ENCODE data around the gene ANGPTL7.

Gene ANGPTL7

DNA sequence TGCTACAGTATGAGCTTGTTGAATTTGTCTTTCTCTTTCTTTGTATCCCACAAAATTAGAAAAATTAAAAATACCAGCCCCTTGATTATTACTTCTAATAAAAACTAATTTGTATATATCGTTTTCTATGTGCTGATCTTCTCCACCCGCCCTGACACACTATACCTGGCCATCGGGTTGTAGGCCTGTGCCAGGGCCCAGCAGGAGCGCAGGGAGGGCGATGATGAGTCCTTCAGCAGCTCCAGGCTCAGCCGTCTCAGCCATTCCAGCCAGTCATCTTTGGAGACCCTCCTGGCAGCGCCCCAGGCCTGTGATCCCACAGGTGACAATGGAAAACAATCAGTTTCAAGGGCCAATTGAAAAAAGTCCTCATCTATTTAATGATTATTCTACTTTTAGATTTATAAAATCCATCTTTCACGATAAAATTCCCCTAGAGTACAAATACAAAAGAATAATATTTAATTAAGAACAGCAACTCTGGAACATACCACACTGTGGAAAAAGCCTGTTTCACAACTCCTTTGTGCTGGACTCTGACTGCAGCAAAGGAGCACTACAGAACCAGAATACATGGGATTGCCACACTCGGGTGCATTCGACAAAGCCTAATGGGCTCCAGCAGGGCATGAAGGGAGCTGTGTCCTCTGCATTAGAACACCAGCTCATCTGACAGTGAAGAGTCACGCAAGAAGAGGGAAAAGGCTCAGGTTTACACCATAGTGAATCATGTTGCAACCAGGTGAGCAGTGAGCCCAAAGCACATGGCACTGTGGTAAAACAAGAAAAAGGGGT lies 15.4 kb downstream of the ANGPTL7 start:
- H3K4me1 ChIP-seq (ENCODE audit: control insufficient read depth, insufficient read depth, low read length) = no peaks in the 10 kb centered on the region
- H3K27ac ChIP-seq (ENCODE audit: low read depth, low read length) = no peak overlapping the region
- no peaks in the 10 kb centered on the region for H3K9me3 ChIP-seq (ENCODE audit: control insufficient read depth, insufficient read depth, low read length)
- H3K36me3 ChIP-seq (ENCODE audit: control insufficient read depth, insufficient read depth, low read length) = peaks cover 87% of the 10 kb centered on the region
- H3K9ac ChIP-seq (ENCODE audit: low read depth, low read length) = no peak overlapping the region
- H3K27me3 ChIP-seq (ENCODE audit: control insufficient read depth, insufficient read depth, low read length) = no peaks in the 10 kb centered on the region
- no peak overlapping the region for H3K4me3 ChIP-seq (ENCODE audit: low read depth, low read length)

DNA sequence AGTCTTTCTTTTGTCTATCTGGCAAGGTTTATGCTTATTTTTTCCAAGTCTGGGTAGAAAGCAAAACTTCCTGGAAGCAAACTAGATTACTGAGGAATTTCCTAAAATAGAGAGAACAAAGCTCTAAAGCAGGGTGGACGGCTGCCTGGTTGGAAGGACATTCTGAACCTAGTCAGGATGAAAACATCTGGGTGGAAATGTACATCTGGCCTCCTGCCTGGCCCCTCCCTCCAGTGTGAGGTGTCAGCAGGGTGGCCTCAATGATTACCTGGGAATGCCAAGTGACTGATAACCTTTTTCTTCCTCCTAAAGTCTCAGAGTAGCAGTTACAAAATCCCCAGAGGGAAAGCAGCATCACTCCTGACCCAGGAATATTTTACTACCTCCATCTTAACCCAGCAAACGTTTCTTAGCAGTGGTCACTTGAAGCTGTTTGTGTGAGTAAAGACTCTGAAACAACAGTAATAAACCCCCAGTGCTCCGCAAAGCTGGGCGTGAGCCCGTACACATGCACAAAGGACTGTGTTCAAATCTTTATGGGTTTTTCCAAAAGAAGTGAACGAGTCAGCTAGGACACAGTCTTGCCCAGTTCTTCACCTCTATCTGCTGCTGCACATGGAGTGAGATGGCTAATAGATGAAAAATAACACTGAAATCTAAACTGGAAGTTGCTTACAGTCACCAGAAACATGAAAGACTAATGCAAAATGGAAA lies 18.9 kb downstream of the ANGPTL7 start:
- Histone ChIP-seq H3K9ac (ENCODE audit: low read depth, low read length) (no peak overlapping the region), H3K27me3 (ENCODE audit: control insufficient read depth, insufficient read depth, low read length) (no peaks in the 10 kb centered on the region), H3K27ac (ENCODE audit: low read depth, low read length) (no peak overlapping the region), H3K9me3 (ENCODE audit: control insufficient read depth, insufficient read depth, low read length) (no peaks in the 10 kb centered on the region), H3K36me3 (ENCODE audit: control insufficient read depth, insufficient read depth, low read length) (peaks cover 98% of the 10 kb centered on the region), H3K4me1 (ENCODE audit: control insufficient read depth, insufficient read depth, low read length) (no peaks in the 10 kb centered on the region), H3K4me3 (ENCODE audit: low read depth, low read length) (no peak overlapping the region)

DNA sequence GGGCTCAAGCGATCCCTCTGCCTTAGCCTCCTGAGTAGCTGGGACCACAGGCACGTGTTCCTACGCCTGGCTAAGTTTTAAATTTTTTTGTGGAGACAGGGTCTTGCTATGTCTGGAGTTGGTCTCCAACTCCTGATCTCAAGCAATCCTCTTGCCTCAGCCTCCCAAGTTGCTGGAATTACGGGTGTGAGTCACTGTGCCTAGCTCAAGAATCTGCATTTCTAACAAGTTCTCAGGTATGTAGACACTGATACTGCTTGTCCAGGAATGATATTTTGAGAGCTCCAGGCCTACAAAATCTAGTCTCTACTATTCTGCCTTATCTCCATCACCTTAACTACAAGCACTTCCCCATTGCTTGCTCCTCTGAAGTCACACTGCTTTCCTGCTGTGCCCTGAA lies 22.3 kb downstream of the ANGPTL7 start:
- Histone ChIP-seq H3K9ac (ENCODE audit: low read depth, low read length) (no peak overlapping the region), H3K36me3 (ENCODE audit: control insufficient read depth, insufficient read depth, low read length) (peaks cover 97% of the 10 kb centered on the region), H3K27me3 (ENCODE audit: control insufficient read depth, insufficient read depth, low read length) (no peaks in the 10 kb centered on the region), H3K4me3 (ENCODE audit: low read depth, low read length) (no peak overlapping the region), H3K4me1 (ENCODE audit: control insufficient read depth, insufficient read depth, low read length) (no peaks in the 10 kb centered on the region), H3K27ac (ENCODE audit: low read depth, low read length) (no peak overlapping the region), H3K9me3 (ENCODE audit: control insufficient read depth, insufficient read depth, low read length) (no peaks in the 10 kb centered on the region)

DNA sequence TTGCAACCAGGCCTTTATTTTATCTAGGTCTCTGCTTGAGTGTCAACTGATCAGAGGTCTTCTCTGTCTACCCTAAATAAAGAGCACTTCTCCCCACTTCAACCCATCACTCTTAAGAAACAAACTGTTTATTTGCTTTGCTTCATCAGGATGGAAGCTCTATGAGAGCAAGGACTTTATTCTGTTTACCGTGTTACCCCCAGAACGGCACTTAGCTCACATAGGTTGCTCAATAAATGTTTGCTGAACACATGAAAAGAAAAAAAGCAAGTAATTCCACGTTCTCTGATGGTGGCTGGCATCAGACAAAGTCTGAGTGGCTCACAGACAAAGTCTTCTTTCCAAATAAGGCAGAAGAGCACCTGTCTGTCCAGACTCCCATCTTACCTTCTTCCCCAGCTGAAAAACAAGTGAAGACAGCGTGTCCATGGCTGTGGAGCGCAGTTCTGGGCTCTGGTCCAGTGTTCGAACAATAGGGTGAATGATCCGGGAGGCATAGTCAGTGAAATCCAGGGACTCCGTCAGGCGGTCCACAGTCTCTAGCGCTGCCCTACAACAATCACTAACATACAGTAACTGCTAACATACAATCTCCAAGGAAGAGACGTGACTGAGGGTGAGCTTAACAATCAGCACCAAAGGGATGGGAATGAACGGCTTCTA lies 22.9 kb downstream of the ANGPTL7 start:
- H3K36me3 ChIP-seq (ENCODE audit: control insufficient read depth, insufficient read depth, low read length) = peaks cover 97% of the 10 kb centered on the region

DNA sequence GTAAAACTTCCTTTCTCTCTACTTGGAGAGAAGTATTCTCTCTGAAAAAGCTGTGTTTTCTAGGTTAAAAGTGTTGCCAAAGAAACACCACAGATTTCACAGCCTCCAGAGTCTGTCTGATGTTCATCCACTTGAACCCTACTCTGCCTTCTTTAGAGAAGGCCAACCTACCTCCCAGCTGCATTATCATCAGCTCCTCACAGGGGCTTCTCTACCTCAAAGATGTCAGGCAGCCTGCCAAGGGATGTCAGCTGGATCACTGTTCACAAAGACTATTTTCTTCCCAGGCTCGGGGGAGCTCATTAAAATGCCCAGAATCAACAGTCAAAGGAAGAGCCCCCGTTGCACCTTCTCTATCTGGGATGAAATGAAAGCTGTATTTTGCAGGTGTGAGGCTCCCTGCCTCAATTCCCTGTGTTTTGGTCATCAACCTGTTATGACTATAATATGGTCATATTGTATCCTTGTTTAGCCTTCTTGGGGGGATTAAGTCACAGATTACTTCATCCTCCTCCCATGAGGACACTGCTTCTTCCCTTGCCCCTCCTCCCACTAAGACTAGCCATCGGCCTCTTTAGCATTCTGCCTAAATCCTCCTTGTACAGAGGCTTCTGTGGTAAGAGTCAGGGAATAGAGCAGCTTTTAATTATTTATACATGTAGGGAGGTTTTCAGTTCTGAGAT lies 25.7 kb downstream of the ANGPTL7 start:
- Histone ChIP-seq H3K9me3 (ENCODE audit: control insufficient read depth, insufficient read depth, low read length) (no peaks in the 10 kb centered on the region), H3K4me1 (ENCODE audit: control insufficient read depth, insufficient read depth, low read length) (no peaks in the 10 kb centered on the region), H3K27ac (ENCODE audit: low read depth, low read length) (no peak overlapping the region), H3K9ac (ENCODE audit: low read depth, low read length) (no peak overlapping the region), H3K36me3 (ENCODE audit: control insufficient read depth, insufficient read depth, low read length) (peaks cover 95% of the 10 kb centered on the region), H3K27me3 (ENCODE audit: control insufficient read depth, insufficient read depth, low read length) (no peaks in the 10 kb centered on the region), H3K4me3 (ENCODE audit: low read depth, low read length) (no peak overlapping the region)

More for the DNA sequence above, 22.9 kb downstream of the ANGPTL7 start:
- Histone ChIP-seq H3K27ac (ENCODE audit: low read depth, low read length) (no peak overlapping the region), H3K4me1 (ENCODE audit: control insufficient read depth, insufficient read depth, low read length) (no peaks in the 10 kb centered on the region), H3K4me3 (ENCODE audit: low read depth, low read length) (no peak overlapping the region), H3K27me3 (ENCODE audit: control insufficient read depth, insufficient read depth, low read length) (no peaks in the 10 kb centered on the region), H3K9ac (ENCODE audit: low read depth, low read length) (no peak overlapping the region), H3K9me3 (ENCODE audit: control insufficient read depth, insufficient read depth, low read length) (no peaks in the 10 kb centered on the region)

DNA sequence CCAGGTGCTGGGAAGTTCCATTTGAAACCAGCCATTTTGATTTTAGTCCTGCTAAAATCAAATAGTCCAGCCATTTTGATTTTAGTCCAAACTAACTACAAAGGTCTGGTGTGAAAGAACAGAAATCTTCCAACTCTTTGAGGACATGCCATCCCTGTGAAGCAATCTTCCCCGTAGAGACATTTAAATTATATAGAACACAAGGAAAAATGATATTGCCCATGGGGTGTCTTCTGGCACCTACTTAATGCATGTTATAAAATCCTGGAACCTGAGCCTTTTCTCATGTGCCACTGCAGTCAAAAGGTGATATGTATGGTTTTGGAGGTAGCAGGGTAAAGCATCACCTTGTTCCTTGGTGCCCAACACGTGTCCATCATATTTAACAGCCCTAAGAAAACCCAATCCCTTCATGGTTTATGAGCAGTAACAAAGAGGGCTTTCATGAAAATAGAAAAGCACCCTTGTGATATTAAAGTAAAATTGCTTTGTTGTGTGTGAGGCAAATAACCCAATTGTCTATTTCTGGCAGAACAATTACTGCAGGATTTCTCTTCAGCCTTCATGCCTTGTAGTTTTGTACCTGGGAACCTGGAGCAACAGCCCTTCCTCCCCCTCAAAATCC lies 26.3 kb downstream of the ANGPTL7 start:
- Histone ChIP-seq H3K4me1 (ENCODE audit: control insufficient read depth, insufficient read depth, low read length) (no peaks in the 10 kb centered on the region), H3K4me3 (ENCODE audit: low read depth, low read length) (no peak overlapping the region), H3K27ac (ENCODE audit: low read depth, low read length) (no peak overlapping the region), H3K9me3 (ENCODE audit: control insufficient read depth, insufficient read depth, low read length) (no peaks in the 10 kb centered on the region), H3K9ac (ENCODE audit: low read depth, low read length) (no peak overlapping the region), H3K36me3 (ENCODE audit: control insufficient read depth, insufficient read depth, low read length) (peaks cover 93% of the 10 kb centered on the region), H3K27me3 (ENCODE audit: control insufficient read depth, insufficient read depth, low read length) (no peaks in the 10 kb centered on the region)

DNA sequence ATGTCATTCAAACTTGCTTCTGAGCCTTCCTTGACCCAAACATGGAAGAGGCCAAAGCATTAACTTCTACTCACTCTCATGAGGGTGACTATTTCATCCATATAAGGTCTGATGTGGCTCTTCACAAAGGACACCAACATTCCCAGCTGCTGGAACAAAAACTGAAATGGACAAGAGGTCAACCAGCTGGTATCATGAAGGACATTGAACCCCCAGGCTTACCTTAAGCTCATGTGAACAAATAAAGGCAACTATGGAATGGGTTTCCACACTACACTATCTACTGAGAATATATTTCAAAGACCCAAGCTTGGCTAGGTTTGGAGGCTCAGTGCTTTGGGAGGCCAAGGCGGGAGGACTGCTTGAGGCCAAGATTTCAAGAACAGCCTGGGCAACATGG lies 26.9 kb downstream of the ANGPTL7 start:
- H3K9me3 ChIP-seq (ENCODE audit: control insufficient read depth, insufficient read depth, low read length) = no peaks in the 10 kb centered on the region
- H3K36me3 ChIP-seq (ENCODE audit: control insufficient read depth, insufficient read depth, low read length) = peaks cover 92% of the 10 kb centered on the region
- H3K9ac ChIP-seq (ENCODE audit: low read depth, low read length) = no peak overlapping the region
- no peaks in the 10 kb centered on the region for H3K27me3 ChIP-seq (ENCODE audit: control insufficient read depth, insufficient read depth, low read length)
- no peak overlapping the region for H3K4me3 ChIP-seq (ENCODE audit: low read depth, low read length)
- no peak overlapping the region for H3K27ac ChIP-seq (ENCODE audit: low read depth, low read length)
- no peaks in the 10 kb centered on the region for H3K4me1 ChIP-seq (ENCODE audit: control insufficient read depth, insufficient read depth, low read length)

DNA sequence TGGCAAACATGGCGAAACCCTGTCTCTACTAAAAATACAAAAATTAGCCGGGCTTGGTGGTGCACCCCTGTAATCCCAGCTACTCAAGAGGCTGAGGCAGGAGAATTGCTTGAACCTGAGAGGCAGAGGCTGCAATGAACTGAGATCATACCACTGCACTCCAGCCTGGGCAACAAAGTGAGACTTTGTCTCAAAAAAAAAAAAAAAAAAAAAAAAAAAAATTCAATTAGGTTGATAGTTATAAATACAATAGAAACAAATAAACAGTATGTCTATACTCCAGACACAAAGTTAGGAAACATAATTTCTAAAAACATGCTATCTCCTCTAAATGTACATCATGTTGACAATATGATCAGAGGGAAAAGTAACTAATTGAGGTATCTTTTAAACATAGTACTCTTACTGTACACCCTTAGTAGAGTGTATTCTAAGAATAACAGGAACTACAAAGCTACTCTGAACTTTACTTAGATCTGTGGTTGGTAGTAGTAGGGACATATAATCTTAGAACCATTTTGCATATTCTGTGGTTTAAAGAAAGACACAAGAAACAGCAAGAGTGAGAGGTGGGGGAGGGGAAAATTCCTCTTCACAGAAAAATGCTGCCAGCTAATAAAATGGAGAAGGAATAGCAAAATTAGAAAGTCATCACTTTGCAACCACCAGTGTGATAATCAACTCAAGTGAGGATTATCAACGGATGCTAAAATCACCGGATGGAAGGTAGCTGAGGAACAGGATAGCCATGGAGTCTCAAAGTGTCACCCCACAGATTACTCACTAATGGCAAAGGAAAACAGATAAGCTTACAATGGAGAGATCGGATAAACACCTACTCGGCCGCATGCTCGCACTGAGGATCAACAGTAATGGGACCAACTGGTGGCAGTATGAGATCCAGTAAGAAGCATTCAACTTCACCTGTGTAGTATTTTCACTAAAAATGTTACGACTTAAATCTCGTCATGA lies 38.2 kb downstream of the ANGPTL7 start:
- Histone ChIP-seq H3K36me3 (ENCODE audit: control insufficient read depth, insufficient read depth, low read length) (peaks cover 88% of the 10 kb centered on the region), H3K9ac (ENCODE audit: low read depth, low read length) (no peak overlapping the region), H3K27me3 (ENCODE audit: control insufficient read depth, insufficient read depth, low read length) (no peaks in the 10 kb centered on the region), H3K4me1 (ENCODE audit: control insufficient read depth, insufficient read depth, low read length) (no peaks in the 10 kb centered on the region), H3K9me3 (ENCODE audit: control insufficient read depth, insufficient read depth, low read length) (no peaks in the 10 kb centered on the region), H3K27ac (ENCODE audit: low read depth, low read length) (no peak overlapping the region), H3K4me3 (ENCODE audit: low read depth, low read length) (no peak overlapping the region)

DNA sequence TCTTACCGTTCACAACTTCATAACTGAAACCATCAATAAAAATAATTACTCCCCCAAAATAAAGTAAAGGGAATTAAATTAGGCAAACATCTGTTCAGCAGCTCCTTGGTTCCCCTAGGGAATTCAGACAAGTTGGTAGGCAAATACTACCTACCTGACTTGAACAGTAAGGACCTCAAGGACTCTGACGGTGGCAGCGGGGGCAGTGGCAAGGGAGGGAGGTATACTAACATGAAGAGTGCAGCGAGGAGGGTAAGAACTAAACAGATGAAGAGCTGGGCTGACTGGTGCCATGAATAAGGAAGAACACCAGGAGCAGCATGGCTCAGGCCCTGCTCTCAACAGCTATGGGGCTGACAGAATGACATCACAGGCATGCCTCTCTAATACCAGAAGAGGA lies 40.0 kb downstream of the ANGPTL7 start:
- no peaks in the 10 kb centered on the region for H3K4me1 ChIP-seq (ENCODE audit: control insufficient read depth, insufficient read depth, low read length)
- H3K27ac ChIP-seq (ENCODE audit: low read depth, low read length) = no peak overlapping the region
- no peak overlapping the region for H3K4me3 ChIP-seq (ENCODE audit: low read depth, low read length)
- no peak overlapping the region for H3K9ac ChIP-seq (ENCODE audit: low read depth, low read length)
- H3K27me3 ChIP-seq (ENCODE audit: control insufficient read depth, insufficient read depth, low read length) = no peaks in the 10 kb centered on the region
- no peaks in the 10 kb centered on the region for H3K9me3 ChIP-seq (ENCODE audit: control insufficient read depth, insufficient read depth, low read length)
- H3K36me3 ChIP-seq (ENCODE audit: control insufficient read depth, insufficient read depth, low read length) = peaks cover 93% of the 10 kb centered on the region

DNA sequence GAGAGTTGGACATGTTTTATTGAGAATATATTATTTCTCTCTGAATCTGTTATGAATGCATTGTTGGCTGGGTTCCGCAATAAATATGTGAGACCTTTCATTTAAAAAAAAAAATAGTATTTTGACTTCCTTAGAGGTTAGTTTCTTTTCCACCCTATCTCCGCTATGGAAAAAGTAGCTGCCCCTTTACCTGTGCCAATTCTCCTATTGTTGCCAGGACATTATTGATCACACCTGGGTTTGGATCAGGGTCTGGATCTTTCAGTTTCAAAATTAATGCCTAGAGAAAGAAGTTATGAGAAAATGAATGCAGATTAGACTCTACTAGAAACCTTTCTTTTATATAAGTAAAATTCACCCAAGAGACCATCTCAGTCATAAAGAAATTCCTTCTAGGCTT lies 44.1 kb downstream of the ANGPTL7 start:
- Histone ChIP-seq H3K36me3 (ENCODE audit: control insufficient read depth, insufficient read depth, low read length) (peaks cover 98% of the 10 kb centered on the region), H3K27ac (ENCODE audit: low read depth, low read length) (no peak overlapping the region), H3K4me1 (ENCODE audit: control insufficient read depth, insufficient read depth, low read length) (no peaks in the 10 kb centered on the region), H3K9me3 (ENCODE audit: control insufficient read depth, insufficient read depth, low read length) (no peaks in the 10 kb centered on the region), H3K4me3 (ENCODE audit: low read depth, low read length) (no peak overlapping the region), H3K9ac (ENCODE audit: low read depth, low read length) (no peak overlapping the region), H3K27me3 (ENCODE audit: control insufficient read depth, insufficient read depth, low read length) (no peaks in the 10 kb centered on the region)
